GM19455 (cell line): ENCODE results near the gene INTS11.

Experiments used
- ATAC-seq: cut with Tn5 transposase; IDR thresholded peaks from one replicate; pipeline ENCODE4 v1.9.1; 2021; ENCODE audit not compliant: unreplicated experiment

The INTS11 gene

GRCh38 chr1:1303736-1304135, 20.7 kb downstream of the INTS11 start:
- no peak for ATAC-seq

DNA sequence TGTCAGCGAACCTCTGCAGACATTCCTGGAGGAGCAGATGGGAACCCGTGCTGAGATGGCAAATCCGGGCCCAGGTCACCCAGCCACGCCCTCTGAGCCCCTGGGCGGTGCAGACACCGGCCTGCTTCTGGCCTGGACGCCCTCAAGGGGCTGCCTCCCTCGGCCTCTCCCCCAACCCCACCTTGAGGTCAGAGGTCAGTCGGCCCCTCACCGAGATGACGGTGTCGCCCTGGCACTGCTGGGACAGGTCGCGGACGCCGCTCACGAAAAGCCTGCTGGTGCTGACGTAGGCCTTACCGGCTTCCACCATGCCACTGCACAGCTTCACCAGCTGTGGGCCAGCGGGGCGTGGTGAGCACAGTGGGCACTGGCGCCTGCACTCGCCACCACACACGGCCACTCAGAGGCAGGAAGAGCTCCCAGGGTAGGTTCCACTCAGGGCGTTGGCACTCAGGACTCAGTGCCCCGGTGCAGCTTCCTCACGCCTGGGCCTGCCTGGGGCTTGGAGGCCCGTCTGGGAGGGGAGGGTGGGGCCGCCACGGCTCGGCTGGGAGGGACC, 21.4 kb downstream of the INTS11 start:
- no peak for ATAC-seq

DNA sequence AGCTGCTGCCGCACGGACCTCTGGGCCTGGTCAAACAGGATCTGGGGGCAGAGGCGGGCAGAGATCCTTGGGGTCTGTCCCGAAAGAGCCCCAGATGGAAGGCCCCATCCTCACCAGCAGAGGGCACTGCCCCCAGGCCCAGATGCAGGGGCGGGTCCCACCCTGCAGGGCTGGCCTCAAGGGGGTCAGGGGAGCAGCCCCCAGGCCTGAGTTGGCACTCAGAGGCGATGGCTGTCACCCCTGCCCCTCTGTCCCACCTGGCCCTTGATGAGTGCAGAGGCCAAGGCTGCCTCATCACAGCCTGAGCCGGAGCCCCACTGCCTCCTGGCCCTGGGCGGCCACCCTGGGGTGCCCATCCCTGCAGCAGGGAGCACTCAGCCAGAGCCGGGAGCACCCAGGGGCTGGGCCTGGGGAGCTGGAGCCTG, 22.4 kb downstream of the INTS11 start:
- no peak for ATAC-seq

DNA sequence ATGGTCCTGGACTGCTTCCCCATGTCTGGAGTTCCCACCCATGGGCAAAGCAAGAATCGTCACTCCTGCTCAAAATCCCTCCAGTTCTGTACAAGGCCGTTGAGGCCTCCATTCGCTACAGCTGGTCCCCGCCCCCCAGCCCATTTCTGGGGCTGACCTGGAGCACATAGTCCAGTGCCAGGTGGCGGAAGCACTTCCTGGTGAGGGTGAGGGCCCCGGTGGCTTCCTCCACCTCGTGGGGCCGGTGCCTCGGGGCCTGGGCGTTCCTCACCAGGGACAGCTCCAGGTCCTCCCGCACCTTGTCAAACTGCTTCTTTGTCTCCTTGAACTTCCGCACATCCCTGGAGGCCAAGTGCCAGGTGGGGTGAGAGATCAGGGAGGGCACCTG, 24.1 kb downstream of the INTS11 start:
- no peak for ATAC-seq

DNA sequence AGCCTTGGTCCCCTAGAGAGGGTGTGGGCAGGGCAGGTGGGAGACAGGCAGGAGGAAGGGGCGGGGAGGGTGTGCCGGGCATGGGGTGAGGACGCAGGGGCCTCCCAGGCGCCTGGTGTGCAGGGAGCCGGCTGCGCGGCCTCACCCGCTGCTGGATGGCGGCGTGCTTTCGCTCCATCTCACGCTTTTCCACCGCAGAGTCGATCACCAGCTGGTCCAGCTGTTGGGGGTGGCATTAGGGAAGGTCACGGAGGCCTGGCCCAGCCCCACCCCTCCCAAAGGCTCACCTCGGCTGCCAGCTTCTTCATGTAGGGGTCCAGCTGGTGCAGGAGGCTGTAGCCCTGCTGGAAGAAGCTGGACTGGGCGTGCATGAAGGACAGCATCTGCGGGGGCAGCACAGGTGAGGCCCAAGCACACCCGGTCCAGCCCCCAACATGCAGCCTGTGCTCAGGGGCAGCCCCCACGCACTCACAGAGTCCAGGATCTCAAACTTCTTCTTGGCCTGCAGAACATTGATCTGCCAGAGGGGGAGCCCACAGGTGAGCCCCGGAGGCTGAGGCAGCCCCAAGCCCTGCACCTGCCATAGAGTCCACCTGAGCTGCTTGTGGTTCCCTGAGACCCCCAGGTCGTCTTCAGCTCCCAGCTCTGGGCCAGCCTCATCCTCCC, 24.6 kb downstream of the INTS11 start:
- ATAC-seq, result no peak

DNA sequence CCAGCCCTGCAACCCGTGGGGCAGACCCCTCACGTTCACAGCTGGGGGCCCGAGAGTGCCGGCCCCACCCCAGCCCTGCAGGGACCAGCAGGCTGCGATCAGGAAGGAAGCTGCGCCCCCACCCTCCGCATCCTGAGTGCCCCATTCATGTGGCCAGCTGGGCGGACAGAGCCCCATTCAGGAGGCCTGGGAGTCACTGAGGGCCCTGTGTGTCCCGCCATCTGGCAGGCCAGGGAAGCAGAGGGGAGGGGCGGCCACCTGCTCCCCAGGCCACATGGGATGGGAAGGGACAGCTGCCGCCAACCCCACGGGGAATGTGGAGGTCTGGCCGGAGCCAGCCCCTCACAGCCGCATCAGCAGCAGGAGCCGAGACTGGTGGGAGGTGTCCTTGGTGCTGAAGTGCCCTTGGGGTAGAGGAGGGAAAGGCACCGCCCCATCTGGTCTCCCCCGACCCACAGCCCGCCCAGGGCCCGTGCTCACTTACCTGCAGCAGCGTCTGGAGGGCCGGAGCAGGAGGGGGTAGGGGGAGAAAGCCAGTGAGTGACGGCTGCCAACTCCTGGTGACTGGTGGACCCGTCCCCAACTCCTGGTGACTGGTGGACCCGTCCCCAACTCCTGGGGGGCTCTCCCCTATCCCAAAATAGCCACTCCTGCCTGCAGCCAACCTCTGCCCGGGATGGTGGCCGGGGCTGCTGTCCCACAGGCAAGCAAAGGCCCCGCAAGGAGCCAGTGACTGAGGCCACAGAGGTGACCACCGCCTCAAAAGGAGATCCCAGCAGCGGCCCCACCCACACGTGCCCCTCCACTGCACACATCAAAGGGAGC, 25.4 kb downstream of the INTS11 start:
- ATAC-seq, result no peak

DNA sequence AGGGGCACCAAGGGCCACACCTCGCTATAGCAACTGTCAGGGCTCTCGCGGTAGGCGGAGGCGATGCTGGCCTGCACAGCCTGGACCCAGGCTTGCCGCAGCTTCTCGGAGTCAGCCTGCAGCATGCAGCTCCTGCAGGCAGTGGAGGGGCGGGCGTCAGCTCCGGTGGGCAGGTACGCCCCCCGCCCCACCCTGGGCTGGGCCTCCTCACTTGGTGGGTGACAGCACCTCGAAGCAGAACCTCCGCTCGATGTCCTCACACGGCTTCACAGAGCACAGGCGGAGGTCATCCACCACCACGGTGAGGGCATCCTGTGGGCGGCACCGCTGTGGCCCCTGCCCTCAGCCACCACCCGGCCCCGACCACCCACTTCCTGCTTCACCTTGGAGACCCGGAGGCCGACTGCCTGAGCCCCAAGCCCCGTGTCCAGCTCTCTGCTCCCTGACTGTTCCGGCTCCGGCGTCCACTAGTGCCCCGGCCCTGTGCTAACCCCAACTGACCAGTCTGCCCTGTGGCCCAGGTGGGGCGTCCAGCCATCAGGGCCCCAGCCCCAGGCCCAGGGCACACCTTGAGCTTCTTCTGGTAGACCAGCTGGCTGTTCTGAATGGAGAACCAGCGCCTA, 26.5 kb downstream of the INTS11 start:
- ATAC-seq, result no peak

- ATAC-seq, result no peak
Measured at GRCh38 chr1:1296070-1297061, 28.1 kb downstream of the INTS11 start.

GRCh38 chr1:1295154-1295923, 29.1 kb downstream of the INTS11 start:
- no peak for ATAC-seq

DNA sequence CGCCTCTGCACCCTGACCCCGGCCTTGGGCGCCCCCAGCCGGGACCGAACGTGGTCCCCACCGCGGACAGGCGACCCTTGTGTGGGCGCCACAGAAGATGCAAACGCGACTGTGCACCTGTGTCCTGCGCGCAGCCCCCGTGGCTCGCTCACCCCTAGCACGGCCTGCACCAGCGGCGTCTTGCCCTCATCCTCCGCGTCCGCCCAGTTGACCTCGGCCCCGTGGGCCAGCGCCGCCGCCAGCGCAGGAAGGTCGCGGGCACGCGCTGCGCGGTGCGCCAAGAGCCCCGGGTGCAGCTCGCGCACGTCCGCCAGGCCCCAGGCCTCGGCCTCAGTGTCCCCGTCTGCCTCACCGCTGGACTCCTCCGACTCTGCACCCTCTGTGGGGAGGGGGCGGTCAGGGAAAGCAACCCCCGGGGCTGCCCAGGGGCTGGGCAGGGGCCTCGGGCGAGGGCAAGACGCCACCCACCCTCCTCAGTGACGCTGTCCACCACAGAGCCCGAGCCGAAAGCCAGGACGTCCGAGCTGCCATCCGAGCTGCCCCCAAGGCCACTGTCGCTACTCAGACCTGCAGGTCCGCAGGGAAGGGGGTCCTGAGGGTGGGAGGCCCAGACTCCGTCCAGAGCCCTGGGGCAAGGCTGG, 30.1 kb downstream of the INTS11 start:
- ATAC-seq, result no peak

GRCh38 chr1:1293263-1294249, 30.9 kb downstream of the INTS11 start:
- ATAC-seq, result no peak

GRCh38 chr1:1292851-1293250, 31.6 kb downstream of the INTS11 start:
- ATAC-seq, result no peak

- no peak for ATAC-seq
Measured at GRCh38 chr1:1292442-1292779, 32.0 kb downstream of the INTS11 start.

DNA sequence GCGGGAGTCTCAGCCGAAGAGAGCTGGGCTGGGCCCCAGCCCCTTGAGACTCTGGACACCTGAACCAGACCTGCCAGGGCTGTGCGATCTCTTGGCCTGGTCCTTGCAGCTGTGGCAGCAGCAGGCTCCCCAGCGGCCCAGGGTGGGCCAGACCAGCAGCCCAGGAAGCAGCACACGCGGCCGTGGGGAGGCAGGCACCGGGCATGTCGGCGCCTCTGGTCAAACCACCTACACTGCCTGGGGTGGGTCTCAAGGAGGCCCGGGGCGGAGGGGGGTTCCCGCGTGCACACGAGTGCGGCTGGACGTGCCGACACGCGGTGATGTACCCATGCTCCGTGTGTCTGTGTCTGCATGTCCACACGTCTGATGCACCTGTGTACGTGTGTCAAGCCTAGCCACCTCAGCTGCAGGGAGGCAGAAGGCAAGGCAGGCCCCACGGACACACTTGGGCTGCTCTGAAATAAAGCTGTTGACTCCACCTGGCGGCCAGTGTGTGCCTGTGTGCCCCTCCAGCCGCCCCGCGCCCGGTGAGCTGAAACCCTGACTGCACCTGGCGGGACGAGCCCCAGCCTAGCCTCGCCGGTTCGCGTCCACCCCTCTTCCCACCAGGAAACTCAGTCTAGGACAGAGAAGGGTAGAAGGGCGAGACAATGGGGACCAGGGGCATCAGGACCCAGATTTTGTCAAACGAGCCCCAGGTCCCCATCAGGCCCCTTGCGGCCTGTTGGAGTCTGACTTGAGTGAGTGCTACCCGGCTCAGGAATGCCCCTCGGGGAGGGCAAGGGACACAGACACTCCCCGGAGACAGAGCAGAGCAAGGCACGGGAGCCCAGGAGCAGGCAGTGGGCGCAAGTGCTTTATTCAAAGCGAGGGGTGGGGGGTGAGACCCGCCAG, 32.7 kb downstream of the INTS11 start:
- no peak for ATAC-seq

GRCh38 chr1:1291023-1291528, 33.4 kb downstream of the INTS11 start:
- ATAC-seq, result no peak

GRCh38 chr1:1290238-1290731, 34.2 kb downstream of the INTS11 start:
- no peak for ATAC-seq
